Measurements from ENCODE around the gene DNAJC16.

GRCh38 chr1:15546641-15547040 lies 20.0 kb downstream of the DNAJC16 start:
- TF ChIP-seq, protein P1, sequence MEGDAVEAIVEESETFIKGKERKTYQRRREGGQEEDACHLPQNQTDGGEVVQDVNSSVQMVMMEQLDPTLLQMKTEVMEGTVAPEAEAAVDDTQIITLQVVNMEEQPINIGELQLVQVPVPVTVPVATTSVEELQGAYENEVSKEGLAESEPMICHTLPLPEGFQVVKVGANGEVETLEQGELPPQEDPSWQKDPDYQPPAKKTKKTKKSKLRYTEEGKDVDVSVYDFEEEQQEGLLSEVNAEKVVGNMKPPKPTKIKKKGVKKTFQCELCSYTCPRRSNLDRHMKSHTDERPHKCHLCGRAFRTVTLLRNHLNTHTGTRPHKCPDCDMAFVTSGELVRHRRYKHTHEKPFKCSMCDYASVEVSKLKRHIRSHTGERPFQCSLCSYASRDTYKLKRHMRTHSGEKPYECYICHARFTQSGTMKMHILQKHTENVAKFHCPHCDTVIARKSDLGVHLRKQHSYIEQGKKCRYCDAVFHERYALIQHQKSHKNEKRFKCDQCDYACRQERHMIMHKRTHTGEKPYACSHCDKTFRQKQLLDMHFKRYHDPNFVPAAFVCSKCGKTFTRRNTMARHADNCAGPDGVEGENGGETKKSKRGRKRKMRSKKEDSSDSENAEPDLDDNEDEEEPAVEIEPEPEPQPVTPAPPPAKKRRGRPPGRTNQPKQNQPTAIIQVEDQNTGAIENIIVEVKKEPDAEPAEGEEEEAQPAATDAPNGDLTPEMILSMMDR (IDR thresholded peaks at IDR 0.05) = no peak
- no peak for TF ChIP-seq EZH2phosphoT487 (IDR thresholded peaks at IDR 0.05)

All from neural progenitor cell (in vitro differentiated cells).